ENCODE results near the gene SLC37A4. TPM values are rescaled to one million over a fixed set of nuclear protein-coding genes. Genes with fewer than 3 reads are reported as not detected.
"Not testable (repeated sequence)": the region's sequence is repeated elsewhere in the genome, so short reads cannot be mapped to it uniquely, and the experiment has no call there.

Gene SLC37A4
- total and polyA plus RNA-seq, 2 donors = 5.2 to 9.8 TPM

DNA sequence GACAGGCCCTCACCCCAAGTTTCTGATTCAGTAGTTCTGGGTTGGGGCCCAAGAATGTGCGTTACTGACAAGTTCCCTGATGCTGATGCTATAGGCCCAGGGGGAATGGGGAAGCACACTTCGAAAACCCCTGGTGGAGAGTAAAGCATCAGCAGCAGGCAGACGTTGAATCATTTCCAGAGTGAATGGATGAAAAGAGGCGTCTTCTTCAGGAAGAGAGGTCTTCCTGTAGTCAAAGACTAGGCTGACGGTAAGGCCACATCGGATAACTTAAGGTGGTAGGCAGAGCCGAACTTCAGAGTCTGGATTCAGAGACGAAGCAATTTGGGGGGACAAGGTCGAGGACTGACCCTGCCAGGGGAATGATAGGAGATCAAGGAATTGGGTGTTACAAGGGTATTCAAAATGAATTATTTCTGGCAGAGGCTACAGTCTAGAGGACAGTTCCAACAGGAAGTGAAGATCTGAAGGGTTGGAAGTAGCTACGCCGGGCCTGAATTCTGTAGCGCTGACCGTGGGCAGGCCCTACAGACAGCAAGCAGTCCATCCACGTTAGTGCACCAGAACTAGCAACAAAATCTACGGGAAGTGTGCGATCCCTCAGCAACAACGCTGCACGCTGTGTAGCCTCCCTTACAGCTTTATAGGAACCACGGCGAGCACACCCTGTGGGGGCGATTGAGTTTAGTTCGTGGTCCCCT, 33.6 kb downstream of the SLC37A4 start:
- H3K36me3 ChIP-seq (ENCODE audit: insufficient read depth) = no peaks in the 10 kb centered on the region
- H3K4me1 ChIP-seq (ENCODE audit: insufficient read depth) = no peaks in the 10 kb centered on the region
- peak overlapping the region; percentile 73 for H3K4me3 ChIP-seq (ENCODE audit: low read depth, low read length)
- WGBS = 15% methylated on average over 22 of the region's 22 CpGs
- H3K27ac ChIP-seq (ENCODE audit: low read depth) = no peak overlapping the region
- DNase-seq (ENCODE audit: extremely low spot score) = no peak

DNA sequence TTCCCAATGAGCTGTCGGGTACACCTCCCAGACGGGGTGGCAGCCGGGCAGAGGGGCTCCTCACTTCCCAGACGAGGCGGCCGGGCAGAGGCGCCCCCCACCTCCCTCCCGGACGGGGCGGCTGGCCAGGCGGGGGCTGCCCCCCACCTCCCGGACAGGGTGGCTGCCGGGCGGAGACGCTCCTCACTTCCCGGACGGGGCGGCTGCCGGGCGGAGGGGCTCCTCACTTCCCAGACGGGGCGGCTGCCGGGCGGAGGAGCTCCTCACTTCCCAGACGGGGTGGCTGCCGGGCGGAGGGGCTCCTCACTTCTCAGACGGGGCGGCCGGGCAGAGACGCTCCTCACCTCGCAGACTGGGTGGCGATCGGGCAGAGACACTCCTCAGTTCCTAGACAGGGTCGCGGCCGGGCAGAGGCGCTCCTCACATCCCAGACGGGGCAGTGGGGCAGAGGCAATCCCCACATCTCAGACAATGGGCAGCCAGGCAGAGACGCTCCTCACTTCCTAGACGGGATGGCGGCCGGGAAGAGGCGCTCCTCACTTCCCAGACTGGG, 39.1 kb downstream of the SLC37A4 start:
- WGBS = 97% methylated on average over 44 of the region's 44 CpGs
- H3K4me3 ChIP-seq (ENCODE audit: low read depth, low read length); DNase-seq (ENCODE audit: extremely low spot score); H3K4me1 ChIP-seq (ENCODE audit: insufficient read depth); H3K27ac ChIP-seq (ENCODE audit: low read depth); H3K36me3 ChIP-seq (ENCODE audit: insufficient read depth): not testable (repeated sequence)

DNA sequence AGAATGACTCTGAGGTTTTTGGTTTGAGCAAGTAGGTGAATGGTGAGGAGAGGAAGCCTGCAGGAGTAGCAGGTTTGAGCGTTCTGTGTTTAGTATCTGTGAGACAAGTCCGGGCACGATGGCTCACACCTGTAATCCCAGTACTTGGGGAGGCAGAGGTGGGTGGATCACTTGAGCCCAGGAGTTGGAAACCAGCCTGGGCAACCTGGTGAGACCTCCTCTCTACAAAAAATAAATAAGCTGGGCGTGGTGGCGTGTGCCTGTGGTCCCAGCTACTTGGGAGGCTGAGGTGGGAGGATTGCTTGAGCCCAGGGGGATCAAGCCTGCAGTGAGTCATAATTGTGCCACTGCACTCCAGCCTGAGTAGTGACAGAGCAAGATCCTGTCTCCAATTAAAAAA, 42.4 kb downstream of the SLC37A4 start:
- 85% methylated on average over 5 of the region's 5 CpGs for WGBS
- H3K4me3 ChIP-seq (ENCODE audit: low read depth, low read length) = no peak overlapping the region
- DNase-seq (ENCODE audit: extremely low spot score) = peak; percentile 45
- H3K27ac ChIP-seq (ENCODE audit: low read depth) = no peak overlapping the region
- H3K4me1 ChIP-seq (ENCODE audit: insufficient read depth) = no peaks in the 10 kb centered on the region
- H3K36me3 ChIP-seq (ENCODE audit: insufficient read depth) = no peaks in the 10 kb centered on the region

DNA sequence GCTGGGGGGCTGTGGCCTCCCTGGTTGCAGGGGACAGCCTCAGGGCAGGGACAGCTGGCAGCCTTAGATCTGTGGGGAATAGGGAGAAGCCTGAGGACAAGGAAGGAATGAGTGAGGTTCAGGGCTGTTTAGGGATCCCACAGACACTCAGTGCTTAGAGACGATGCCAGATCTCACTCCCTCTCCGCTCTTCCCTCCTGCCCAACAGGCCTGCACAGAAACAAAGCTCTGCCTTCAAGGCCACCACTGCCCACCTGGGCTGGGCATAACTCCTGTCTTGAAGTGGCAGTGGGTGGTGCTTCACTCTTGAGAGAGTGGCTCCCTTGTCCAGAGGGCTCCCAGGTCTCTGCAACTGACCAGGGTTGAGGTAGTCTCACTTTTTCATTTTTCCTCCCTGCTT, 45.9 kb downstream of the SLC37A4 start:
- WGBS = 67% methylated on average over 2 of the region's 2 CpGs
- H3K27ac ChIP-seq (ENCODE audit: low read depth) = no peak overlapping the region
- no peaks in the 10 kb centered on the region for H3K36me3 ChIP-seq (ENCODE audit: insufficient read depth)
- H3K4me3 ChIP-seq (ENCODE audit: low read depth, low read length) = no peak overlapping the region
- no peaks in the 10 kb centered on the region for H3K4me1 ChIP-seq (ENCODE audit: insufficient read depth)
- no peak for DNase-seq (ENCODE audit: extremely low spot score)

DNA sequence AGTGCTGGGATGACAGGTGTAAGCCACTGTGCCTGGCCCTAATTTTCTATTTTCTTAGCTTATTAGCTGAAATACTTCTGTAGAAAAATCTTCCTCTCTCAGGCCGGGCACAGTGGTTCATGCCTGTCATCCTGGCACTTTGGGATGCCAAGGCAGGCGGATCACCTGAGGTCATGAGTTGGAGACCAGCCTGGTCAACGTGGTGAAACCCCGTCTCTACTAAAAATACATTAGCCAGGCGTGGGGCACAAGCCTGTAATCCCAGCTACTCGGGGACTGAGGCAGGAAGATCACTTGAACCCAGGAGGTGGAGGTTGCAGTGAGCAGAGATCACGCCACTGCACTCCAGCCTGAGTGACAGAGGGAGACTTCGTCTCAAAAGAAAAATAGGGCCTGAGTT, 46.3 kb downstream of the SLC37A4 start:
- DNase-seq (ENCODE audit: extremely low spot score); H3K36me3 ChIP-seq (ENCODE audit: insufficient read depth); H3K27ac ChIP-seq (ENCODE audit: low read depth); H3K4me1 ChIP-seq (ENCODE audit: insufficient read depth); H3K4me3 ChIP-seq (ENCODE audit: low read depth, low read length): not testable (repeated sequence)
- WGBS = 69% methylated on average over 8 of the region's 8 CpGs

DNA sequence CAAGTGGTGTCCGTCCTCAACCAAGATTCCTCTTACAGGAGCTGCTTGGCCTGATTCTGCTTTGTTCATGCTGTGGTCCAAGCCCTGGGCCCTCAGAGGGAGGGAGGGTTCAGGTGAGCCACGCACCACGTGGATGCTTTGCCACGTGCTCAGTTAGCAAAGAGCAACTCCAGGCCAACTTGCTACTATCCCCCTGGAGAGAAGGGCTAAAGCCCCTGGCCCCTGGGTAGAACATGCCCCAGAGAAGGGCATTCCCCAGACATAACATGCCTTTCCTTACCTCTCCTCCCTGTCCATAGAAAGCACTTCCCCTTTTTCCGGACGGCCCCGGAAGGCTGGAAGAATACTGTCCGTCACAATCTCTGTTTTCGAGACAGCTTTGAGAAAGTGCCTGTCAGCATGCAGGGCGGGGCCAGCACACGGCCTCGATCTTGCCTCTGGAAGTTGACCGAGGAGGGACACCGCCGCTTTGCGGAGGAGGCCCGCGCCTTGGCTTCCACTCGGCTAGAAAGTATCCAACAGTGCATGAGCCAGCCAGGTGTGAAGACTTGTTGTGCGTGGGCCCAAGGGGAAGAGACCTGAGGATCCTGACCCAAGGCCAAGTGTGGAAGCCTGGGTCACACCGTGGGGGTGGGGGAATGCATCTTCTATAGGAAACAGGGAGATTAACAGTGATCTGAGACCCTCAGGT, 50.3 kb downstream of the SLC37A4 start:
- Histone ChIP-seq H3K4me3 (ENCODE audit: low read depth, low read length) (no peak overlapping the region), H3K4me1 (ENCODE audit: insufficient read depth) (no peaks in the 10 kb centered on the region), H3K36me3 (ENCODE audit: insufficient read depth) (no peaks in the 10 kb centered on the region), H3K27ac (ENCODE audit: low read depth) (no peak overlapping the region)
- 29% methylated on average over 21 of the region's 21 CpGs for WGBS
- DNase-seq (ENCODE audit: extremely low spot score) = no peak

DNA sequence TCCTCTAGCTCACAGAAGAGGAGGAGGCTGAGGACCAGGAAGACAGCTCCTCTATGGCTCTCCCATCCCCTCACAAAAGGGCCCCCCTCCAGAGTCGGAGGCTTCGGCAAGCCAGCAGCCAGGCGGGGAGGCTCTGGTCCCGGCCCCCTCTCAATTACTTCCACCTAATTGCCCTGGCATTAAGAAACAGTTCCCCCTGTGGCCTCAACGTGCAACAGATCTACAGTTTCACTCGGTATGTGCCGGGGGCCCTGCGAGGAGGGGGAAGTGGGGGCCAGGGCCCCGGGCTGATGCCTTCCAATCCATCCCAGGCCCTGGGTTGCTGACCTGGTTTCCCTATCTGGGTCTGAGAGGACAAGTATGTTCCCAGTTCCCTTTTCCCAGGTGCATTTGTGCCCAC, 51.2 kb downstream of the SLC37A4 start:
- no peak for DNase-seq (ENCODE audit: extremely low spot score)
- 39% methylated on average over 9 of the region's 9 CpGs for WGBS
- H3K36me3 ChIP-seq (ENCODE audit: insufficient read depth) = no peaks in the 10 kb centered on the region
- H3K27ac ChIP-seq (ENCODE audit: low read depth) = no peak overlapping the region
- no peak overlapping the region for H3K4me3 ChIP-seq (ENCODE audit: low read depth, low read length)
- H3K4me1 ChIP-seq (ENCODE audit: insufficient read depth) = no peaks in the 10 kb centered on the region

DNA sequence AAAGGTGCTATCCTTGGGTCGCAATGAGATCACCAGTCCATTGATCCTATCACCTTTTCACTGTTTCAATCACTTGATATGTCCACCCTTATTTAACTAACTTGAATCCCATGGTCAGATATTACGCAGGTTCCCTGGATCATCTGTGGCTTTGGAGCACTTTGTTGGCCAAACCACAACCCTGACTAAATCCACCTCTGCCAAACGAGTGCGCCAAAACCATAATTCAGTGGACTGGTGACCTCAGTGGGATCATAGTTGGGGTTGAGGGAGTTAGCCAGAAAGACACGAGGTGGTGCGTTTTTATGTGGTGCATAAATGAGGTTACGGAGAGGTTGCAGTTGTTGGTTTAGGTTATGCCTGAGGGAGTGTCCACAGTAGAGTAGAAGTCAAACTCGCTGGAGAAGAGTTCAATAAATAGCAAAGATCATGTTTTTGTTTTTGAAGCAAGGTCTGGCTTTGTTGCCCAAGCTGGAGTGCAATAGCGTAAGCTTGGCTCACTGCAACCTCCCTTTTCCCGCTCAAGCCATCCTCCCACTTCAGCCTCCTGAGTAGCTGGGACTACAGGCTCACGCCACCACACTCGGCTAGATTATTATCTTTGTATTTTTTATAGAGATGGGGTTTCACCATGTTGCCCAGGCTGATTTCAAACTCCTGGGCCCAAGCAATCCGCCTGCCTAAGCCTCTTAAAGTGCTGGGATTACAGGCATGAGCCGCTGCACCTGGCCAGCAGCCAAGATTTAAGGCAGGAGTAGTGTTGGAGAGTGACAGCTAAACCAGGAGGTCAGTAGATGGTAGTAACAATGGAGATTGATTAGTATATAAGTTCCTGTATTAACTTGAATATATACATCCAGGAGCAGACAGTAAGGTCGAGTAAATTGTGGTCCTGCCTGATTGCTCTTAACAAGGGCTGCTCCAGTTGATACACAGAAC, 54.6 kb downstream of the SLC37A4 start:
- H3K36me3 ChIP-seq (ENCODE audit: insufficient read depth) = no peaks in the 10 kb centered on the region
- no peak for DNase-seq (ENCODE audit: extremely low spot score)
- H3K4me3 ChIP-seq (ENCODE audit: low read depth, low read length) = no peak overlapping the region
- H3K27ac ChIP-seq (ENCODE audit: low read depth) = no peak overlapping the region
- WGBS = 72% methylated on average over 15 of the region's 15 CpGs
- no peaks in the 10 kb centered on the region for H3K4me1 ChIP-seq (ENCODE audit: insufficient read depth)

Small RNA genes within 50 kb of the gene (small RNA-seq; reads per million reads assigned to genes)
- gene AP003392.2 (not detected), gene RF00017 (not detected), gene RF00019 (not detected)

Other genes starting within 250 kb of the SLC37A4 start
- gene DDX6, start 239.7 kb downstream of the SLC37A4 start, total RNA-seq = 212 TPM
- gene DDX6, start 239.7 kb downstream of the SLC37A4 start, polyA plus RNA-seq = 33.3 TPM
- not detected for gene CXCR5, start 147.0 kb downstream of the SLC37A4 start, total RNA-seq
- 0.38 TPM for gene CXCR5, start 147.0 kb downstream of the SLC37A4 start, polyA plus RNA-seq
- gene BCL9L, start 105.0 kb downstream of the SLC37A4 start, total RNA-seq = 15.1 TPM
- 48.1 TPM for gene BCL9L, start 105.0 kb downstream of the SLC37A4 start, polyA plus RNA-seq
- 38.2 TPM for gene UPK2, start 74.6 kb downstream of the SLC37A4 start, total RNA-seq
- 33.8 TPM for gene UPK2, start 74.6 kb downstream of the SLC37A4 start, polyA plus RNA-seq
- gene FOXR1, start 59.1 kb downstream of the SLC37A4 start, total RNA-seq = not detected
- gene FOXR1, start 59.1 kb downstream of the SLC37A4 start, polyA plus RNA-seq = not detected
- gene CENATAC, start 32.7 kb downstream of the SLC37A4 start, total RNA-seq = 34.3 TPM
- gene CENATAC, start 32.7 kb downstream of the SLC37A4 start, polyA plus RNA-seq = 12.8 TPM
- 904 TPM for gene RPS25, start 12.5 kb downstream of the SLC37A4 start, total RNA-seq
- gene RPS25, start 12.5 kb downstream of the SLC37A4 start, polyA plus RNA-seq = 1,476 TPM
- gene TRAPPC4, start 12.1 kb downstream of the SLC37A4 start, total RNA-seq = 40.6 TPM
- 59.3 TPM for gene TRAPPC4, start 12.1 kb downstream of the SLC37A4 start, polyA plus RNA-seq
- gene HYOU1, start 26.3 kb upstream of the SLC37A4 start, total RNA-seq = 32.4 TPM
- gene HYOU1, start 26.3 kb upstream of the SLC37A4 start, polyA plus RNA-seq = 43.8 TPM
- 20.2 TPM for gene VPS11, start 36.9 kb upstream of the SLC37A4 start, total RNA-seq
- gene VPS11, start 36.9 kb upstream of the SLC37A4 start, polyA plus RNA-seq = 41.9 TPM
- gene HMBS, start 54.0 kb upstream of the SLC37A4 start, total RNA-seq = 6.5 TPM
- gene HMBS, start 54.0 kb upstream of the SLC37A4 start, polyA plus RNA-seq = 19.0 TPM
- 12.1 TPM for gene DPAGT1, start 71.0 kb upstream of the SLC37A4 start, total RNA-seq
- gene DPAGT1, start 71.0 kb upstream of the SLC37A4 start, polyA plus RNA-seq = 29.1 TPM
- 3.4 TPM for gene C2CD2L, start 76.5 kb upstream of the SLC37A4 start, total RNA-seq
- 9.8 TPM for gene C2CD2L, start 76.5 kb upstream of the SLC37A4 start, polyA plus RNA-seq
- gene HINFP, start 90.7 kb upstream of the SLC37A4 start, total RNA-seq = 16.5 TPM
- 17.6 TPM for gene HINFP, start 90.7 kb upstream of the SLC37A4 start, polyA plus RNA-seq
- gene ABCG4, start 118.2 kb upstream of the SLC37A4 start, total RNA-seq = 0.95 TPM
- gene ABCG4, start 118.2 kb upstream of the SLC37A4 start, polyA plus RNA-seq = 0.18 TPM
- 11.7 TPM for gene NLRX1, start 137.8 kb upstream of the SLC37A4 start, total RNA-seq
- 24.3 TPM for gene NLRX1, start 137.8 kb upstream of the SLC37A4 start, polyA plus RNA-seq
- gene NHERF4, start 154.6 kb upstream of the SLC37A4 start, total RNA-seq = 0.74 TPM
- gene NHERF4, start 154.6 kb upstream of the SLC37A4 start, polyA plus RNA-seq = 0.28 TPM
- gene CBL, start 175.5 kb upstream of the SLC37A4 start, total RNA-seq = 15.5 TPM
- 8.0 TPM for gene CBL, start 175.5 kb upstream of the SLC37A4 start, polyA plus RNA-seq

Measured in urinary bladder (tissue), 4 donors.